Measurements from ENCODE around the gene DYNLT4.
"Not testable (repeated sequence)": the region's sequence is repeated elsewhere in the genome, so short reads cannot be mapped to it uniquely, and the experiment has no call there.

DYNLT4 gene

DNA sequence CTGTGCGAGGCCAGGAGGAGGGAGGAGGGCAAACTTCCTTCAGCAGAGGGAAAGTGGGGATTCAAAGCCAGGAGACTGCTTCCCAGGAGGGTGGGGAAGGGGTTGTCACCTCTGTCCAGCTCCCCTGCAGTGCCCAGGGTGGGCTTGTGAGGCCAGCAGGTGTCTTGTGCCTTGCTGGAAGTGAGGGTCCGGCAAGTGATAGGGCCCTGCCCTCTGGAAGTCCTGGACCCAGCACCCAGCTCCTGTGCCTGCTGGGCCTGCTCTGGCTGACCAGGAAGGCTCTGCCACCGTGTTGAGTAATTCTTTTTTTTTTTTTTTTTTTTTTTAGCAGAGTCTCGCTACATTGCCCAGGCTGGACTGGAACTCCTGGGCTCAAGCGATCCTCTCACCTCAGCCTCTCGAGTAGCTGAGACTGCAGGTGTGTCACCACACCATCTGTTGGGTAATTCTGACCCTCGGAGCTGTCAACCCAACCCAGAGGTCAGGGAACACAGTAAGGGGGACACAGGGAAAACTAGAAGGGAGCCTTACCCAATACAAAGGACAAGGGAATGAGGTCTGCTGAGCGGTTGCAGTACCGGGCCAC, 20.2 kb downstream of the DYNLT4 start:
- no peak for DNase-seq

DNA sequence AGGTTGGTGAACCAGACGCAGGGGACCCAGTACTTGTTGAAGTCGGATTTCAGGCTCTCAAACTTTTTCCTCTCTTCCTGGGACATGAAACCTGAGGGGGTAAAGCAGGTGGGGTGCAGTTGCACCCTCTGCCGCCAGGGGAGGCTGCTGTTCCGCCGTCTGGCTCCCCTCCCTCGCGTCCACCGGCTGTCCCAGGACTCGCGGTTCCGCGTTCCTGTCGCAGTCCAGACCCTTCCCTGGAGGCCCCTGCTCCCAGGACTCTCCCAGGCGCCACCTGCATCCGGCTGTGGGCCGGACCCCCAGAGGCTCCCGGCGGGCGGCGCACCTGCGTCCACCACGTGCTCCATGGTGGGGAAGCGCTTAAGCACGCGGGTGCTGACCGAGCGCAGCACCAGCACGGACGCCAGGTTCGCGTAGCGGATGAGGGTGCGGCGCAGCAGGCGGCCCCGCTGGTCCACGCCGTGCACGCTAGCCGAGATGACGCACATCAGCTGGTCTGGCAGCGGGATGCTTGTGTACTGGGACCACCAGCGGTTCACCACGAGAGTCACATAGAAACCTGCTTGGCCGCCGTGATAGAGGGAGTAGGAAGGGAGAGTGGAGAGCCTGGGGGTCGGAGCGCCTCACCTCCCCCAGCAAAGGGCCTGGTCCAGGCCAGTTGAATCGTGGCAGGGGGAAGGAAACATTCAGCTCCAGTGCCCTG, 20.9 kb downstream of the DYNLT4 start:
- DNase-seq = peak; percentile 77

DNA sequence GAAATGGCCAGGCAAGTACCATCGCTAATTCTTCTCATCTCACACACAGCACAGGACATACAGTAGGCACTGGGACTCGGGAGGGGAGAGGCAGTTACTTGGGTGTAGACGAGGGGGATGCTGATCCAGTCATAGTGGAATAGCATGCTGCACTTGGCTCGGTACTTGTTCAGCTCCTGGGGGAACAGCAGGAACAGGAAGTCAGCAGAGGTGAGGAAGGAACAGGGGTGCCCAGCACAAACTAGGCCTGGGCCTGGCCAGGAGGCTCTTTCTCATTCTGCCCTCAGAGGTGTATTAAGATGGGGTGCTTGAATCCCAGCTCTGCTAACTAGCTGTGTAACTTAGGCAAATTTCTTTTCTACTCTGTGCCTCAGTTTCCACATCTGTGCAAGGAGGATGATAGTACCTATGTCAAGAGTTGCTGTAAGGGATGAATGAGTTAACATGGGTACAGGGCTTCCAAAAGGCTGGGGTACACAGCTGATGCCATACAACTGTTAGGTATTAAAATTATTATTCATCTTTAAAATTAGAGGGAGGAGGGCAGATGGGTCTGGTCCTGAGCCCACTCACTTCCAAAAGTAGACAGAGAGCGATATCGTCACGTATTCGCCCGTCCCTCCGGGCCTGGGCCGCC, 21.5 kb downstream of the DYNLT4 start:
- DNase-seq = no peak

DNA sequence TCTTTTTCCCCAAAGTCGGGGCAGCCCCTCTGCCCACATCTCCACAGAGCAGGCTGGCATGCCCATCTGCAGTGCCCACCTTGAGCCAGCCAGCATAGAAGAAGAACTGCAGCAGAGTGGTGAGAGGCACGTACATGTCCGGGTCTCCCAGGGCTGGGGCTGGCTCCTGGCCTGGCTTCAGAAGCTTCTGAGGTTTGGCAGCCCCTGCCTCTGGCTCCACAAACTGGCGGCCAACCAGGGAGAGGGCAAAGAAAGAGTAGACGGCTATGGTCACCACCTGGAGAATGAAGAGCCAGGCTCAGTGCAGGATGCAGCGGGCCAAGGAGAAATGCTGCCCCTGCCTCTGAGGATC, 22.1 kb downstream of the DYNLT4 start:
- no peak for DNase-seq

DNA sequence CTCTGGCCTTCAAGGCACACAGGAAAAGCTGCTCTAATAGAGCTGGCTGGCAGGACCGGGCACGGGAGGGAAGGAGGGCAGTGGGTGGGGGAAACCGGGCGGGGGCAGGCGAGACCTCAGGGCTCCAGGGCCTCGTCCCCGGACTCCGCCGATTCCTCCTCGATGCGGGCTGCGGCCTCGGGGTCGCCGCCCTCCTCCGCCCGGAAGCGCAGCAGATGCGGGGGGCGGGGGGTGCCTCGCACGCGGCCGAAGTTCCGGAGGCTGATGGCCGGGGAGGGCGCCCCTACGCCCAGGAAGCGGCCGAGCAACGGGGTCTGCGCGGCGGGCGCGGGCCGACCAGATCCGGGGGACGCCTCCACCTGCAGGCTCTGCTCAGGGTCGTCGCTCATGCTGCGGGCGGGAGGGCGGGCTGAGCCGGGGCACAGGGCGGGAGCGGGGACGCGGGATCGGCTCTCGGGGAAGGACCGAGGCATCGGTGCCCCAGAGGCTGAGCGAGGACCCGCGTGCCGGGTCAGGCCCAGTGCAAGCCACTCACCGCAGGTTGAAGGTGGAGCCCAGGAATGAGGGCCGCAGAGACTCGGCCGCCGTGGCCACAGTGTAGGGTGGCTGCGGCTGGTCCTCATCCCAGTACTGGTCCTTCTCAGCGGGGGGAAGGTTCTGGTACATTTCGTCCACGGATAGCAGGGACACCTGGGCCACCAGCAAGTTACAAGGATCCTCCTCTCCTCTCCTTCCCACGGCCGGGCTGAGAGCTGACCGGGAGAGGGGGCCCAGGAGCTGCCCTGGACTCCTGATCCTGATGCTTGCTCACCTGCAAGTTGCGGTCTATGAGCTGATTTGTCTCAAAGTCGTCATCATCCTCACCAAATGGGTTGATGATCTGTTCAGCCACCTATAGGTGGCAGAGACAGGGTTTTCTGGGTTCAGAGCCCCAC, 22.8 kb downstream of the DYNLT4 start:
- DNase-seq = no peak

DNA sequence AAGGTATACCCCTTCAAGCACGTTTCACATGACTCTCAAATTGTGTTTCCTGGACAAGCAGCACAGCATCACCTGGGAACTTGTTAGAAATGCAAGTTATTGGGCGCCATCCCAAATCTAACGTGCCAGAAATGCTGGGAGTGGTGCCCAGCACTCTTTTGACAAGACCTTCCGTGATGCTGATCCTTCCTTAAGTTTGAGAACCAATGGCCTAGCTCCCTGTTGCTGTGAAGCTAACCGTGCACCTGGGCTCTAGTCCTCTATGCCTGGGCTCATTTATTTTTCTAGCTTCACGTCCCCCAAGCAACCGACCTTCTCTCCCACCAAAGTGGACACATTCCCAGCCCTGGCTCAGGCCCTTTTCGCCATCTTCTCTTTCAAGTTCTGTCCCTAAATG, 23.5 kb downstream of the DYNLT4 start:
- DNase-seq = no peak

DNA sequence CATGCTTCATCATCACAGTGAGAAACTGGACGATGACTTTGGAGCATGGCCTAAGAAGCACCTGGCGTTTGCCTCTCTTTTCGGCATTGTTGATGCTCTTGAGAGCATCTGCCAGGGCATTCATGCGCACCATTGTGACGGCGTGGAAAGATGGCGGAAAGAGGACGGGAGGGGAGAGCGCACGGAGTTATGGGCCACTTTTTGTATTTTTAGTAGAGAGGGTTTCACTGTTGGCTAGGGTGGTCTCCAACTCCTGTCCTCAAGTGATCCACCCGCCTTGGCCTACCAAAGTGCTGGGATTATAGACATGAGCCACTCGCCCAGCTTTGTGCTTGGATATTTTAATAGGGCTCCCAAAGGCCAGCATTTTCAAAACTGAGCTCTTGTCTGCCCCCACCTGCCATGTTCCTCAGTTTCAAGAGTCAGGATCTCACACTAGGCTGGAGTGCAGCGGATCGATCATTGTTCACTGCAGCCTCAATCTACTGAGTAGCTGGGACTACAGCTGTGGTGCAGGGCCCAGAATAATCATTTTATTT, 26.5 kb downstream of the DYNLT4 start:
- no peak for DNase-seq

DNA sequence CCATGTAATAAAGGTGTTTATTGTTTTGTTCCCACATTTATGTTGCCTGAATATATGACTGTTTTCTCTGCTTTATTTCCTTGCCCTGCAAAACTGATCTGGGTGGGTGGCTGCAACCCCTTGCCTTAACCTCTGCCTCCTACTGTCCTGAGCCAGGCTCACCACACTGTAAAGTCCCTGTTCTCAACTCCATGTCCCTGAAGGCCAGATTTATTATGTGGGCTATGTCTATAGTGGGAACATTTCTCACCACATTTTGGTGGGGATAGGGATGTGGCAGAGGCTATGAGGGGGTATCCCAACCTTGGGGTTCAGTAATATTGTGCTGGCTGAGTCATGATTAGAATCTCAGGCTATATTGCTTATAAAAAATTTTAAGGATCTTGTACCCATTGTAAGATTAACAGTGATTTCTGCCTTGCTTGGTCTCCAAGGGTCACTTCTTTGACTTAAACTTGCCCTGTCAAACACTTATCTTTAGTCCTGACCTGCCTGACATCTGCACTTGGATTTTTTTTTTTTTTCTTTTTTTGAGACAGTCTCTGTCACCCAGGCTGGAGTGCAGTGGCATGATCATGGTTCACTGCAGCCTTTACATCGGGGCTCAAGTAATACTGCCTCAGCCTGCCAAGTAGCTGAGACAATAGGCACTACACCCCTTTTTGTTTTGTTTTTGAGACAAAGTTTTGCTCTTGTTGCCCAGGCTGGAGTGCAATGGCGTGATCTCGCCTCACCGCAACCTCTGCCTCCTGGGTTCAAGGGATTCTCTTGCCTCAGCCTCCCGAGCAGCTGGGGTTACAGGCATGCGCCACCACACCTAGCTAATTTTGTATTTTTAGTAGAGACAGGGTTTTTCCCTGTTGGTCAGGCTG, 28.2 kb downstream of the DYNLT4 start:
- DNase-seq = no peak

DNA sequence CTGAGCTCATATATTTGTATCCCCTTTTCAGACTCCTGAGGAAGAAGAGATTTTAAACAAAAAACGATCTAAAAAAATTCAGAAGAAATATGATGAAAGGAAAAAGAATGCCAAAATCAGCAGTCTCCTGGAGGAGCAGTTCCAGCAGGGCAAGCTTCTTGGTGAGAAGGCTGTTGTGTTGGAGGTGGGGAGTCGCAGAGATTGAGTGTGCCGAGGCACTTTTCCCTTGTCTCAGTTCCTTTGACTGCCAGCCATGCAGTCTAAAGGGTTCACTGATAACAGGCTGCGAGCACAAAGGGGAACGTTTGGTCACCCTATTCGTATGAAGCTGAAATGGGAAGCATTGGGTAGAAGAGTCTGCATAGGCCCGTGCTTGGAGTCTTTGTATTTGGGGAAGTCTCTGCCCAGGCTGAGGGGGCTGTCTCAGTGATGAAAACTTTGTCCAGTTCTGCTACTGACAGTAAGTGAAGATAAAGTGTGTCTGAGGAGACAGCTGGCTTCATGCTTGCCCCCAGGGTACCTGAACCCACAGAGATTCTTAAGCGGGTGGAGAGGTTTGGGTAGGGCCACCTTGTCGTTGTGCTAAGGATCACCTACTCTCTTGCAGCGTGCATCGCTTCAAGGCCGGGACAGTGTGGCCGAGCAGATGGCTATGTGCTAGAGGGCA, 29.0 kb downstream of the DYNLT4 start:
- no peak for DNase-seq

DNA sequence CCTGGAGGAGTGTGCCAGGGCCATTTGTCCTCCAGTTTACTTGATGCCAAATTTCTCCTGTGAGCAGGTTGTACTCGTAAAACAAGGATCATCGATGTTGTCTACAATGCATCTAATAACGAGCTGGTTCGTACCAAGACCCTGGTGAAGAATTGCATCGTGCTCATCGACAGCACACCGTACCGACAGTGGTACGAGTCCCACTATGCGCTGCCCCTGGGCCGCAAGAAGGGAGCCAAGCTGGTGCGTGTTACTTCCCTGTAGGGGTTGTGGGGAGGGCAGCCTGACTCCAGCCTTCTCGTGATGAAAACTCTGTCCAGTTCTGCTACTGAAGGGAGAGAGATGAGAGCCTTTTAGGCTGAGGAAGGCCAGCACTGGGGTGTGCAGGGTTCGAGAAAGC, 29.6 kb downstream of the DYNLT4 start:
- no peak for DNase-seq

DNA sequence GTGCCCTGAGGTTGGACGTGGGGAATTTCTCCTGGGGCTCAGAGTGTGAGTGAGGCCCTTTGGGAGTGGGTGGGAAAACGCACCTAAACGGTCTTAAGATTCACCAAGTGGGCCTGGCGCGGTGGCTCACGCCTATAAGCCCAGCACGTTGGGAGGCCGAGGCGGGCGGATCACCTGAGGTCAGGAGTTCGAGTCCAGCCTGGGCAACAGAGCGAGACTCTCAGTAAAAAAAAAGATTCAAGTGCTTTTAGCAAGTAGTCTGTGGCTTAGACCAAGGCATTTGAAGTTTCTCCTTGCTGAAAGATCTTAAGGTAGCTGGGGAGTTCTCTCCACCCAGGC, 30.5 kb downstream of the DYNLT4 start:
- no peak for DNase-seq

DNA sequence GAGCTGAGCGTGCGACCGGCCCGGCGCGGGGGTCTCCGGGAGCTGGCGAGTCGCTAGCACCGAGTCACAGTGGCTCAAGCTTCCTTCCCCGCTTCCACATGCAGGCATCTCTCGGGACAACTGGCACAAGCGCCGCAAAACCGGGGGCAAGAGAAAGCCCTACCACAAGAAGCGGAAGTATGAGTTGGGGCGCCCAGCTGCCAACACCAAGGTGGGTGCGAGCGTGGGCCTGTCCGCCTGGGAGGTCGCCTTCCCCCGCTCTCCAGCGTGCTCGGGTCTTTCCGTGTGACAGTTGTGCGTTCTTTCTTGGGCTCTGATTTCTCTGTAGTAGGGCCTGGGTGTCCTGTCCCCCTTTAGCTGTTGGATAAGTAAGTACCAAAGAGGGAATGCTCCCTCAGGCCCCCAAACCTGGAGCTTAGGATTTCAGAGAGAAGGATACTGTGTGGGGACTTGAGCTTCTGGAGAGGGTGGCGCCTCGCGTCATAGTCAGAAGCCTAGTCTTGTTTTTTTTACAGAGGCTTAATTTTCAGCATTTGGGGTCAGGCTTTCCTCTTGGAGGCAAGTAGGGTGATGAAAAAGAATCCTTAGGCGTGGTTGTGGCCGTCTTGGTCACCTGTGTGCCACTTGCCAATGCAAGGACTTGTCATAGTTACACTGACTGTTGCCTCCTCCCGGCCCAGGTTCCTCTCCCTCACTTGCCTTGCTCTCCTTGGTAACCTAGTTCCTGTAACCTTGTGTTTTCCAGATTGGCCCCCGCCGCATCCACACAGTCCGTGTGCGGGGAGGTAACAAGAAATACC, 31.0 kb downstream of the DYNLT4 start:
- peak; percentile 43 for DNase-seq

DNA sequence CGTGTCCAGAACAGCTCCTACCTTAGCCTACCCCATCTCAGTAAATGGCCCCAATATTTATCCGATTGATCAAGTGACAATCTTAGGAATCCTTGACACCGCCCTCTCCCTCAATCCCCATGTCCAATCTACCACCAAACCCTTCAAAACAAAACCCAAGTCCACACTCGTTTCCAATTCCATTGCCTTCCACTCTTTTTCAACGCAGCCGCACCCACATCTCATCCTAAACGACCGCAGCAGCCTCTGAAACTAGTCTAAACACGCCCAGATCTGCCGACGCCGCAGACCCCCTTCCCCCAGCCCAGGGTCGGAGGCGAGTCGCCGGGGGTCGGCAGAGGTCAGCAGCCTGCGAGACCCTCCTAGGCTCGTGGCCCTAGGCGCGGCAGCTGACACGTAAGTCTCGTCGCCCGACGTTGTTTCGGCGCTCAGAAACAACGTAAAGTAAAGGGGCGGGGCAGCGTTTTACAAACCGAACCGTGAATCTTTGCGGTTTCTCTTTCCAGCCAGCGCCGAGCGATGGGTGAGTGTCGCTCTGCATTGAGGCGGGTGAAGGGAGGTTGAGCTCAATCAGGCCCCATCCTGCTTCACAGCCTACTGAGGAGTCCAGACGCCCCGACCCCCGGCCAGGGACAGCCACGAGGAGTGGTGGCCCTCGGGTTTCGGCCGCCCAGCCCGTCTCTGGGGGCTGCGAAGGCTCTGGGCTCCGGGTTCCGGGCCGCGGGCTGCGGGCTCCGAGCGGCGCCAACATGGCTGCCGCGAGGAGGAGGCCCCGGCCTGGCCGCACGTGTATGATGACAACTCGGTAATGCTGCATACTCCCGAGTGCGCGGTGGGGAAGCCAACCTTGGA, 31.8 kb downstream of the DYNLT4 start, which contains the start of gene RPS8:
RPS8 (plus strand) TSS at position 463 of the 852 bp plus-strand sequence; CDS start at position 520, 57 bp downstream.
- DNase-seq = peak; percentile 93

DNA sequence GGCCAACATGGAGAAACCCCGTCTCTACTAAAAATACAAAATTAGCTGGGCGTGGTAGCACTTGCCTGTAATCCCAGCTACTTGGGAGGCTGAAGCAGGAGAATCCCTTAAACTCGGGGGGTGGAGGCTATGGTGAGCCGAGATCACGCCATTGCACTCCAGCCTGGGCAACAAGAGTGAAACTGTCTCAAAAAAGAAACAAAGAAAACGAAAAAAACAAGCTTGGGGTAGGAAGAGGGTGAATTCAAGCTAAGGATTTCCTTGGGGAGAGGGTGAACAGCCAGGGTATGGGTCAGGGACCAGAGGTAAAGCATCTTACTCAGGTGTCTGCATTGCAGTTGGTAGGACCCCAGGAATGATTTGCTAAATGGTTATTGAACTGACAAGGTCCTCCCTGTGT, 40.7 kb downstream of the DYNLT4 start:
- DNase-seq = not testable (repeated sequence)

DNA sequence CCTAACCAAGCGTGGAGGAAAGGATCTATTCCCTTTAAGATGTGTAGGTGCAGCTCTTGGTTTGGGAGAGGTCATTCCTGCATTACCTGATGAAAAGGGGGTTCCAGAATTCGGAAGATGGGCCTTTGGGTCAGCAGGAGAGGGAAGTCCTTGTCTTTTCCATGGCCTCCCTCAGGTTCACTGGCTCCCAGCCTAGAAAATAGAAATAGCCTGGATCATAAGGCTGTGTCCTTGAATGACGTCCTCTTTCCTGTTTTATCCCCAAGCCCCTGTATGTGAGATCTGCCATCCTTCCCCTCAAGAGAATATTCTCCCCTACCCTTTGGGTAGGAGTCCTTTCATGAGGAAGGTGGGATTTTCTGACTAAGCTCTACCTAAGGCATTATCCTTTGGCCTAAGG, 46.3 kb downstream of the DYNLT4 start:
- no peak for DNase-seq

DNA sequence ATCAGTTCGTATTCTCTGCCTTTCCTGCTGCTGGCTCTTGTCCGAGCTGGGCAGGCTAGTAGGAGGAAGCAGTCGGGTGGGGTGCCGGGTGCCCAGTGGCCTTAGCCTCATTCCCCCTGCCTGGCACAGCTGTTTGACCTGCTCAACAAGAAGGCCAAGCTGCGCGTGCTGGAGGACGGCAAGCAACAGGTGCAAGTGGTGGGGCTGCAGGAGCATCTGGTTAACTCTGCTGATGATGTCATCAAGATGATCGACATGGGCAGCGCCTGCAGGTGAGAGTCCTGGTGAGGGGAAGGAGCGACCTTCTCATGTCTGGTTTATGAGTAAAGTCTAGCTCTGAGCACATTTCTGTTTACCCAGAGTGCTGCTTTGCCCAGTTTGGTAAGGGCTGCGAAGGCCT, 48.1 kb downstream of the DYNLT4 start:
- DNase-seq = no peak

DNA sequence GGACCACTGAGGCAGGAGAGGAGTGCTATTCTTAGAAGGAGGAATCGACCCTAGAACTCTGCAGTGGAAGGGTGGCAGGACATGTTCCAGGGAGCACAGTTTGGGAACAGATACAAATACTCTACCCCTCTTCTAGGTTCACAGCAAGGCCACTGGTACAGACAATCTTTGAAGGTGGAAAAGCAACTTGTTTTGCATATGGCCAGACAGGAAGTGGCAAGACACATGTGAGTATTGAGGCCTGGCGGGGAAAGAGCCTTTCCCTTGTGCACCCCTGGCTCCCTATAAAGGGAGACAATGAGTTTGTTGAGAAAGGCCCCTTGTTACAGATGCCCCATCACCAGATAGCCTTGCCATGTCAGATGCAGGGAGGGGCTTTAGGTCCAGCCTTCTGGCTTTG, 49.7 kb downstream of the DYNLT4 start:
- DNase-seq = no peak
